Brain microvascular endothelial cell (primary cell): ENCODE measurements around the gene RTCB.
A peak's percentile ranks its signal among the peaks of the same experiment; 100 is the strongest.

Source experiments
- DNase-seq: peaks from one replicate; pipeline ENCODE4 v3.0.0-alpha.2; 2020
- H3K27ac ChIP-seq: fragments of 250-450 bp; sonication (Bioruptor Pico); 2 replicates; pipeline ENCODE4 v1.5.1; 2020; ENCODE audit warnings: mild to moderate bottlenecking, moderate library complexity
- H3K27me3 ChIP-seq: fragments of 250-450 bp; sonication (Bioruptor Pico); replicated peaks from 2 replicates; pipeline ENCODE4 v1.5.1; 2020; ENCODE audit warnings: mild to moderate bottlenecking
- H3K36me3 ChIP-seq: fragments of 250-450 bp; sonication (Bioruptor Pico); replicated peaks from 2 replicates; pipeline ENCODE4 v1.5.1; 2020; ENCODE audit warnings: mild to moderate bottlenecking
- H3K4me3 ChIP-seq: 2 replicates; pipeline ENCODE4 v1.5.1; 2011; ENCODE audit warnings: low read depth, mild to moderate bottlenecking, control low read depth, low read length, moderate library complexity
- in situ Hi-C: cut with HindIII; loops from 2 replicates; pipeline ENCODE4 v1.10.0; 2017; ENCODE audit warnings: low sequenced_read_pairs, low pct_ligation_motif_present
- TF ChIP-seq, protein P1 (sequence below): IDR thresholded peaks from 2 replicates; pipeline ENCODE4 v1.5.1; 2011; ENCODE audit warnings: low read depth, mild to moderate bottlenecking, moderate library complexity, low read length, control low read depth, inconsistent platforms; ENCODE audit errors: missing control alignments

The RTCB gene

DNA sequence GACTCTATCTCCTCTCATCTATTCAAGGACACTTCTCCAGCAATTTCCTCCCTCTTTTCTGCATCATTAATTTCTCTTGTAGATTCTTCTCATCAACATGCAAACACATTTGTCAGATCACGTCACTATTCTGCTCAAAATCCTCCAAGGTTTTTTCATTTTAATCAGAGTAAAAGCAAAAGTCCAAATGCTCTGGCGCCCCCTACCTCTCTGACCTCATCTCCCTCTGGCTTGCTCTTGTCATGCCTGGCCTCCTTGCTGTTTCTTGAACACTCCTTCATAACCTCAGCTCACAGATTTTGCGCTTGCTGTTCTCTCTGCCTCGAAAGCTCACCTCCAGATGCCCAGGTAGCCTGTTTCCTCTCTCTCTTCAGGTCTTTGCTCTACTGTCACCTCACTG is 22.4 kb downstream of the RTCB start:
- TF ChIP-seq, protein P1, sequence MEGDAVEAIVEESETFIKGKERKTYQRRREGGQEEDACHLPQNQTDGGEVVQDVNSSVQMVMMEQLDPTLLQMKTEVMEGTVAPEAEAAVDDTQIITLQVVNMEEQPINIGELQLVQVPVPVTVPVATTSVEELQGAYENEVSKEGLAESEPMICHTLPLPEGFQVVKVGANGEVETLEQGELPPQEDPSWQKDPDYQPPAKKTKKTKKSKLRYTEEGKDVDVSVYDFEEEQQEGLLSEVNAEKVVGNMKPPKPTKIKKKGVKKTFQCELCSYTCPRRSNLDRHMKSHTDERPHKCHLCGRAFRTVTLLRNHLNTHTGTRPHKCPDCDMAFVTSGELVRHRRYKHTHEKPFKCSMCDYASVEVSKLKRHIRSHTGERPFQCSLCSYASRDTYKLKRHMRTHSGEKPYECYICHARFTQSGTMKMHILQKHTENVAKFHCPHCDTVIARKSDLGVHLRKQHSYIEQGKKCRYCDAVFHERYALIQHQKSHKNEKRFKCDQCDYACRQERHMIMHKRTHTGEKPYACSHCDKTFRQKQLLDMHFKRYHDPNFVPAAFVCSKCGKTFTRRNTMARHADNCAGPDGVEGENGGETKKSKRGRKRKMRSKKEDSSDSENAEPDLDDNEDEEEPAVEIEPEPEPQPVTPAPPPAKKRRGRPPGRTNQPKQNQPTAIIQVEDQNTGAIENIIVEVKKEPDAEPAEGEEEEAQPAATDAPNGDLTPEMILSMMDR, result peak; percentile 73
- Histone ChIP-seq H3K4me3 (no peak overlapping the region), H3K27ac (no peak overlapping the region), H3K27me3 (no peaks in the 10 kb centered on the region), H3K36me3 (peaks cover 45% of the 10 kb centered on the region)
- in situ Hi-C loops, result no loop called here
- peak; percentile 27 for DNase-seq

DNA sequence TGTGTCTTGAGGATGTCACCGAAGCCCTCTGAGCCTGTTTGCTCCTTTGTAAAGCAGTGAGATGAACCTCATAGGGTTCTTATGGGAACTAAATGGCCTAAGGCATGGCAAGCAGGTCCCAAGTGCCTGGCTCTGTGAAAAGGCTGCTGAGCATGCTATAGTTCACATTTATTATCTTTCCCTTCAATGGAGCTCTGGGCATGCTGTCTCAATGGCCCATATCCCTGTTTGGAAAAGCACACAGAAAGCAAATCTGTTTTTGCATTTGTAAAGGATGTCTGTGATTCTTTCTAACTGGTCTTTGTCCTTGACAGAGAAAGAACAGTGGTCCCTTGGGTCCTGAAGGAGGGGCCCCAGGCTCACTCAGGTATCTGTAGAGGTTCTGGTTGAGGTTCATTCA is 26.4 kb downstream of the RTCB start:
- TF ChIP-seq, protein P1, result no peak
- Histone ChIP-seq H3K27ac (no peak overlapping the region), H3K36me3 (peaks cover 19% of the 10 kb centered on the region), H3K27me3 (no peaks in the 10 kb centered on the region), H3K4me3 (no peak overlapping the region)
- in situ Hi-C loops, result no loop called here
- DNase-seq, result no peak

DNA sequence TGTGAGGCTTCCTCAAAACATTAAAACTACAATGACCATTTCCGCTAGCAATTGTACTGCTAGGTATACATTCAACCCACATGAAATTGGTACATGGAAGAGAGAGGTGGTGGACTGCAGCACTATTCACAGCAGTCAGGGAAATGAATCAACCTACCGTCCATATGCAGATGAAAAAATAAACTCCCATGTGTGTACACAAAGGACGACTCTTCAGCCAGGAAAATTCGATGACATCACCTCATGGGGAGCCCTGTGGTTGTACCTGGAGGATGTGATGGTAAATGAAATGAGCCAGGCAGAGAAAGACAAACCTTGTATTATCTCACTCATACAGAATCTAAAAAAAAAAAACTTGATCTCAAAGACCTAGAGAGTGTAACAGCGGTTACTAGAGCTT is 31.1 kb downstream of the RTCB start:
- H3K36me3 ChIP-seq, result no peaks in the 10 kb centered on the region
- H3K4me3 ChIP-seq, result no peak overlapping the region
- no peak overlapping the region for H3K27ac ChIP-seq
- TF ChIP-seq, protein P1, result no peak
- no peaks in the 10 kb centered on the region for H3K27me3 ChIP-seq
- in situ Hi-C loops, result no loop called here
- no peak for DNase-seq

DNA sequence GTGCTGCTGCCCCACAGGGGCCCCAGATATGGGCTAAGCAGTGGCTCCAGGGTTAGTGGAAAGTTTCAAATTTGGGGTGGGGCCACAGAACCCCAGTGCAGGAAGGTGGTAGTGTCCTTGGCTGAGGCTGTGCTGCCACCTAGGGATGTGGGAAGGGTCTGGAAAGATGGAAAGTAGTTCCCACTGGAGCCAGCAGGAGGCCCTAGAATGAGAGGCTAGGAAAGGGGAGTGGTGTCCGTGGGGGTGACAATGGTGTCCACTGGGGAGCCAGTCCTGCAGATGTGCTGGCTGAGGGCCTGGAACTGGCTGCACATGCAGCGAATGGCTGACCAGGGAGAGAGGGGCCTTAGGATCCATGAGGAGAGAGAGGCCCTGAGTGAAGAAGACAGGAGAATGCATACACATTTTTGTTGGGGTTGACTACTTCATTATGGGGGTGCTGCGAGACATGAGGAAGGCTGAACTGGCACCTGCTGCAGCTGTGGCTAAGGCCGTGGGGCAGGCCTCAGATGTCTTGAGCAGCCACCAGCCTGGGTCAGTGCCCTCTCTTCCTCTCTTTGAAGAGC is 33.3 kb downstream of the RTCB start:
- TF ChIP-seq, protein P1, result peak; percentile 91

DNA sequence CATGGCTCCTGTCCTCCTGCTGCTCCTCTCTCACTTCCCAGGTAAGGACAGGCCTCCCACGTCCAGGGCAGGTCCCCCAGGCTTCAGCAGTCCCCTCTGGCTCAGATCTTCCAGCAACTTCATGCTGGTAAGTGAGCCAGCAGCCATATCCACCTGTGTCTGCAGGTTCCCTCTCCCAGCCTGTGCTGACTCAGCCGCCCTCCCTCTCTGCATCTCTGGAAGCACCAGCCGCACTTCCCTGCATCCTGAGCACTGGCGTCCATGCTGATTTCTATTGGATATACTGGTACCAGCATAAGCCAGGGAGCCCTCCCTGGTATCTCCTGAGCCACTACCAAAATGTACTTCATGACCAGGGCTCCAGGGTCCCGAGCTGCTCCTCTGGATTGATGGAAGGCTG is 35.4 kb downstream of the RTCB start:
- in situ Hi-C loops, result no loop called here
- no peak overlapping the region for H3K27ac ChIP-seq
- no peaks in the 10 kb centered on the region for H3K27me3 ChIP-seq
- no peak overlapping the region for H3K4me3 ChIP-seq
- H3K36me3 ChIP-seq, result no peaks in the 10 kb centered on the region
- DNase-seq, result no peak
- TF ChIP-seq, protein P1, result no peak

More for the DNA sequence above, 33.3 kb downstream of the RTCB start:
- no peaks in the 10 kb centered on the region for H3K27me3 ChIP-seq
- in situ Hi-C loops, result no loop called here
- no peak overlapping the region for H3K27ac ChIP-seq
- H3K36me3 ChIP-seq, result no peaks in the 10 kb centered on the region
- no peak overlapping the region for H3K4me3 ChIP-seq
- DNase-seq, result peak; percentile 29

DNA sequence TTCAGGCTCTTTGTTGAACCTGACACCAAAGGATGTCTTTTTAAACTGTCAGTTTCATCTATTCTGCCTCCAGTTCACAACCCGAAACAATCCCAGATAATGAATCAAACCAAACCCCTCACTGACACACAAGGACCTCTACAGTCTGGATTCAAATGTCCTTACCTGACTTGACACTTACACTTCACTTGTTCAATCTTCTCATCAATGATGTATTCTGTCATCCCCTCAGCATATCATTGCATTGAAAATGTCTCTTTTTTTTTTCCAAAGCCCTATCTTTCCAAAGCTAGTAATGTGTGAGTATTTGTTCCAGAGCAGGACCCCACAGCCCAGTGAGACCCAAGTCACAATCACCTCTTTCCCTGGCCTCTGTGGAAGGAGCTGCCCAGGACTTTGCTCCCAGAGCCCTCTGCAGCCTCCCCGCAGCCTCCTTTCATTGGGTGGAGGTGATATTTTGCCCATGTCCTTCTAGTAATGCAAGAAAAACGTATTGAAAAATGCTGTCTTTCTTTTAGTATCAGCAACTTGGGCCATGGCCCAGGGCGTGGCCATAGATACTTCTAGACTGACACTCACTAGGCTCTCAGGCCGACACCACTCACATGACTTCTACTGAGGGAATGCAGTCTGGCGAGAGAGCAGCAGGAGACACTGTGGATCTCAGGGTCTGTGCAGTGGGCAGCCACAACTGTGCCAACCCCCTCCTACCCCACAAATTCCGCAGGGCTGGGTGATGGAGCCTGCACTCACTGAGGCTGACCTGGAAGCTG is 36.2 kb downstream of the RTCB start:
- TF ChIP-seq, protein P1, result no peak
- no peak for DNase-seq

More for the DNA sequence above, 36.2 kb downstream of the RTCB start:
- Histone ChIP-seq H3K36me3 (no peaks in the 10 kb centered on the region), H3K27me3 (no peaks in the 10 kb centered on the region), H3K4me3 (no peak overlapping the region), H3K27ac (no peak overlapping the region)
- in situ Hi-C loops, result no loop called here
